SK-N-SH (cell line): ENCODE measurements around the gene RAPGEF4. TPM values are rescaled to one million over a fixed set of nuclear protein-coding genes. Genes with fewer than 3 reads are reported as not detected.

Experiments used
- polyA plus RNA-seq, 3 experiments: library from polyadenylated mRNA; depleted of rRNA; stranded (reverse); fragments of >200 nt; gene quantifications; 2 replicates each; pipeline ENCODE4 v1.2.3, GENCODE V29; 2012
- small RNA-seq, 7 experiments: library from RNA; depleted of rRNA; stranded (forward); fragments of <200 nt; gene quantifications; one replicate each; pipeline ENCODE3, GENCODE V24; 2012

Gene RAPGEF4
- polyA plus RNA-seq, 1 of the 3 experiments (the other 2 are of a cell fraction): 0.30 TPM

Small RNA genes within 50 kb of the gene (small RNA-seq; reads per million reads assigned to genes)
- gene RF01210: 0 reads per million in 7 experiments

Other genes starting within 250 kb of the RAPGEF4 start
- gene PDK1, start 179.8 kb upstream of the RAPGEF4 start, polyA plus RNA-seq (2012; rRNA removed): 5.3 and 6.3 TPM in 2 replicates